HG02623 (cell line): ENCODE results near the gene CEMIP2.

Experiments used
- ATAC-seq: cut with Tn5 transposase; IDR thresholded peaks from one replicate; pipeline ENCODE4 v1.9.1; 2021; ENCODE audit warnings: moderate library complexity; ENCODE audit not compliant: unreplicated experiment

Gene CEMIP2

GRCh38 chr9:71655141-71655540, 113.2 kb downstream of the CEMIP2 start:
- no peak for ATAC-seq

DNA sequence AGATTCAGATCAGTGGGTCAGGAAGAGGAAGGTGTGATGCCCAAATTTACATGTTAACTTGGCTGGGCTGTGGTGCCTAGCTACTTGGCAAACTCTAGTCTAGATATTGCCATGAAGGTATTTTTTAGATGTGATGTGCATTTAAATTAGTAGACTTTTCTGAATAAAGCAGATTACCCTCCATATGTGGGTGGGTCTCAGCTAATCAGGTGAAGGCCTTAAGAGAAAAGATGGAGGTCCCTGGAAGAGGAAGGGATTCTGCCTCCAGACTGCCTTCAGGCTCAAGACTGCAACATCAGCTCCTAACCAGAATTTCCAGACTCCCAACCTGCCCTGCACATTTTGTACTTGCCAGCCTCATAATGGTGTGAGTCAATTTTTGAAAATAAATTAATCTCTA, 115.8 kb downstream of the CEMIP2 start:
- ATAC-seq, result no peak

- no peak for ATAC-seq
Measured at GRCh38 chr9:71648453-71648852, 119.9 kb downstream of the CEMIP2 start.

DNA sequence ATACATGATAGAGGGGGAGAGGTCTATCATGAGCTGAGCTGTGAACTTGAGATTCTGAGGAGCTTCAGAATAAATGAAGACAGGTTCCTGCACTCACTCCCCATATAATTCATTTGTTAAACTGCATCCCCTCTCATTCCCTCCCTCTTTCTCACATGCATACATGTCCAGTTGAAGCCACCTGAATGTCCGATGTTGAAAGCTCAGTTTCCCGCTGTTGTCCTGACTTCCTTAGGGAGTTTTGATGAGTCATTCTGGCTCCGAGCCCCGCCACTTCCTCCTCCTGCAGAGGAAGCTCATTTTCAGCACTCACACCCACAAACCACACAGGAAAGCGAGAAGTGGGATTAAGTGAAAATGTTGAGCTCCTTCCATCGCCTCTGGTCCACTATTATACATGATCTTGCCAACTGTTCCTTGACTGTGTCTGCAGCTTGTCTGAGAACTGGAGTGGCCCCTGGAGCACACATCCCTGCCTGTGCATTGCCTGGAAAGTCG, 121.2 kb downstream of the CEMIP2 start:
- ATAC-seq, result no peak

DNA sequence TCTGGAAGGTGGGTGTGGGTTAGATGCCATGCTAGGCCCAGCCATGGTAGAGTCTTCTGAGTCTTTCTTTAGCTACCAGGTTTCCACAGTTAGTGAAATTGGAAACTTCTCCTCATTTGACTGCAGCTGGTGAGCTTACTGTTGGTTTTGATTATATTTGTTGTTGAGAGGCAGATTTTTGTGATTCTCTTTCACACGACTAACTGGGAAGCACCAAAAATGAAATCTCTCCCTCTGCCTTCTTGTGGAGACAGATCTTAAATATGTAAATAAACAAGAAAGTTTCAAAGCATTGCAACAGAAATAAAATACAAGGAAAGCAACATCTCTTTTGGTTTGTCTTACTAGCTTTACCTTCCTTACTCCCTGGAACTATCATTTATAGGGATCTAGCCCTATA, 122.2 kb downstream of the CEMIP2 start:
- no peak for ATAC-seq

GRCh38 chr9:71644819-71645362, 123.4 kb downstream of the CEMIP2 start:
- ATAC-seq, result no peak

GRCh38 chr9:71643330-71643729, 125.0 kb downstream of the CEMIP2 start:
- ATAC-seq, result no peak

DNA sequence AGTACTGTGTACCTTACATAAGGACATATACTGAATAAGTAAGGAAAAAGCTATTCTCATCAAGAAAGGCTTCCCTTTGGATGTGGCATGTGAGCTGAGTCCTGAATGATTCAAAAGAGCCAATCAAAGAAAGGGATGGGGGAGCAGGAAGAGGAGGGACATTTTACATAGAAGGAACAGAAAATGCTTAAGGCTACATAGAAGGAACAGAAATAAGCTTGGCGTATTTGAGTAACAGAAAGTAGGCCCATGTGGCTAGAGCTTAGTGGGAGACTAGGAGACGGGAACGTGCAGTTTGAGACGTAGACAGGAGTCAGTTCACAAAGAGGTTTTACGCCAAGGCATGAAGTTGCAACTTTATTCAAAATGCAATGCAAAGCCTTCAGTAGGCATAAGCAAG, 126.3 kb downstream of the CEMIP2 start:
- no peak for ATAC-seq

DNA sequence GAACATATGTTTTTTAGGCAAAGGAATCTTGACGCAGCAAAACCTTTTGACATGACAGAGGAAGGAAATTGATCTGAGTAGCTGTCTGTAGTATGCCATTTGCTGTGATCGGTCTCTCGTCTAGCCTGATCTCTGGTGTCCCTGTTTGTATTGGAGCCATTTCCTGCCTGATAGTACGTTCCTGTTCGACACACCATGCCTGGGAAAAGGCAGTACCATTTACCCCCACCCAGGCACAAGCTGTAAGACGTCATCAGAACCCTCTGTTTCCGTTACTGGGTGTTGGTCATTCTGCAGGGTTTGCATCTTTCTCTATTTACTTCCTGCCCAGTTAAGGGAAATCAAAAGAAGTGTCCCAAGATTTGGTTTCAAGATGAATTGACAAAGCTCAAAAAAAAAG, 129.7 kb downstream of the CEMIP2 start:
- no peak for ATAC-seq

GRCh38 chr9:71637926-71638325, 130.4 kb downstream of the CEMIP2 start:
- ATAC-seq, result no peak

DNA sequence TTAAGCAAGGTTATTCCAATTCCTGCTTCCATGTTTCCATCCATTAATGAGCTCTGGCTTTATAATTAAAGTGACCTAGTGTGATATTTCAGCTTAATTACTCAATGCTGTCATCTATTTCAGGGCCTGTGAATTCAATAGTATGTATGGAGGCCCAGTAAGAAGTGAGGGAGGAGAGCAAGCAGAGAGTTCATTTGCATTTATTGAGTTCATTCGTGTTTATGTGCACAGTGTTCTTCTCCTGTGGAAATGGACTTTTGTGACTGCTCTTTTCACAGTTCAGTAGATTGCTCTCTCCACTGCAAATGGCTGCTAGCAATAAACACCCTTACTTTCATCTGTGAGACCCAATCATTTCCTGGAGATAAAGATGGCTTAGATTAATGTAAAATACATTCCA, 130.9 kb downstream of the CEMIP2 start:
- no peak for ATAC-seq

DNA sequence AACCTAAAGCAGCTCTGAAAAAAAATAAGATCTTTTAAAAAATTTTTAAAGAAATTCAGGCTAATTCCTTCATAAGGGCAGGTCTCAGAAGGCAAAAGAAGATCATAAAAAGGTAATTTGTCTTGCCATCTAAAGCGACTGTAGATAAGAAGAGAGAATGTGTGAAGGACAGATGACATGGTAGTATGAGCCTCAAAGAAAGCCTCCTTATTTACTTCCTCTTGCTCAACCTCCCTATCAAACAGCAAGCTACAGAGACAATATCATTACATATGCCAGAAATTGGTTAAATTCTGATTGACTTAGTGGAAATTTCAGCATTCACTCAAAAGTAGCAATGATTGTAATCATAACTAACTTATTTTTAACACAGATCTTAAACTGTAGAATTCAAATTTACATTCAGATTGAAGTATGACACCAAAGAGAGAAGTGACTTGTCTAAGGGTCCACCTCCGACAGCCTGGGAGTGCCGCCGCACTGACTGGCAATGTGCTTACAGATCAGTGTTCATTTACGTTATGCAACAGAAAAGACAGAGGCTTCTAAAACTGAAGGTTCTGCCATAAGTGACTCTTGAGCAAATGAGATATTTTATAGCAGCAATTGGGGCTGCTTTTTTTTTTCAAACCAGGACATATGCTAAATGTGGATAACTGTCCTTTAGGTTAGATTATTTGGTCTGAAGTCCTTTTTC, 132.0 kb downstream of the CEMIP2 start:
- no peak for ATAC-seq

GRCh38 chr9:71634752-71635151, 133.6 kb downstream of the CEMIP2 start:
- ATAC-seq, result no peak
